Activated CD4-positive, alpha-beta T cell treated with anti-CD3 and anti-CD28 coated beads for 24 hours (primary cell): ENCODE data around the gene ATP6V1E1.
"Not testable (repeated sequence)": the region's sequence is repeated elsewhere in the genome, so short reads cannot be mapped to it uniquely, and the experiment has no call there.

ENCODE experiments used
- DNase-seq, 2 donors: peaks; one replicate each; pipeline ENCODE4 v3.0.0-alpha.2; 2020; ENCODE audit warnings: low read depth in 2 of 2

Gene ATP6V1E1

DNA sequence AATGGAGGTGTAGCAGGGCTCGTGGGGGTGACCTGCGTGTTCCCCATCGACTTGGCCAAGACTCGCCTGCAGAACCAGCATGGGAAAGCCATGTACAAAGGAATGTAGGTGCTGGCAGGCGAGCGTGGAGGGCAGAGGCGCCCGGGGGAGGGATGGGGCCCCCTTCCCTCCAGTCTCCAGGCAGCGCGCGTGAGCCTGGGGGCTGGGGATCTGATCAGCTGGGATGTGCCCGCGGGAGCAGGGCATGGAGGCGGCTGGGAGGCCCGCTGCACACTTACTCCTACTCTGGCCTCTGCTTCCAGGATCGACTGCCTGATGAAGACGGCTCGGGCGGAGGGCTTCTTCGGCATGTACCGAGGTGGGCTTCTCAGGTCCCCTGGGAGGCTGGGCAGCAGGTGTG, 47.5 kb downstream of the ATP6V1E1 start:
- DNase-seq = no peak

- no peak for DNase-seq
Observed at GRCh38 chr22:17580441-17581031, 48.0 kb downstream of the ATP6V1E1 start.

DNA sequence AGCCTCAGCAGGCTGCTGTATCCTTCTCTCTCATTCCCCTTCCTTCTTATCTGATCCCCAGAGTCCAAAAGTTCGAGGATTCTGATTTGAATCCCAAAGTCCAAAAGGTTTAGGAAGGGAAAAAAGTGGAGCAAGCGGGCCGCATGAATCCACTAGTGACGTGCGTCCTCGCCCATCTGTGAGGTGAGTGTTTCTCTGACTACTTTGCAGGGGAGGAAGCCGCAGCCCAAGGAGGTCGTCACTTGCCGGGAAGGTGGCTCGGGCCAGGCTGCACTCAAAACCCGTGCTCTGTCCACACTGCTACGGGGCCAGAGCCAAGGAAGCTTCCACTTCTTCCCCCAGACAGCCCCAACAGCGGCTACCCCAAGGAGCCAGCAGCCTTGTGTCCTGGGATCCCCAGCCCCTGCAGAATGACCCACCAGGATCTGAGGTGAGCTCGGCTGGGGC, 49.0 kb downstream of the ATP6V1E1 start:
- DNase-seq = no peak

- DNase-seq = no peak
Observed at GRCh38 chr22:17578136-17578754, 50.3 kb downstream of the ATP6V1E1 start.

DNA sequence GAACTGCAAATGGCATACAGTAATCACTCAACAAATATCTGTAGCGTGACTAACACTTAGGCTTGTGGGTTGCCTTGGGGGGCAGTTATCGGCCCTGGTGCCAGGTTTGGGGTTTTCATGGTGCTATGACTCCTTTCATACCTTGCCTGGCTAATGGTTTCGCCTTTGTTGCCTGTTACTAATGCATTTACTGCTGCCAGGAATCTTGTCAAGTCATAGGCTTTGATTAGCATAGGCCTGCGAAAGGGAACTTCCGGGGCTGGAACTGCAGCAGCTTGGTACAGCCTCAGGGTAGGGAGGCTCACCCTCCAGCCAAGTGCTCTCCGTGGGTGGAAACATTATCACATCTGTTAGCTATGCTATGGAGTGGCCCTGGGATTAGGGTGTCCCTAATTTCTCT, 52.1 kb downstream of the ATP6V1E1 start:
- no peak for DNase-seq

DNA sequence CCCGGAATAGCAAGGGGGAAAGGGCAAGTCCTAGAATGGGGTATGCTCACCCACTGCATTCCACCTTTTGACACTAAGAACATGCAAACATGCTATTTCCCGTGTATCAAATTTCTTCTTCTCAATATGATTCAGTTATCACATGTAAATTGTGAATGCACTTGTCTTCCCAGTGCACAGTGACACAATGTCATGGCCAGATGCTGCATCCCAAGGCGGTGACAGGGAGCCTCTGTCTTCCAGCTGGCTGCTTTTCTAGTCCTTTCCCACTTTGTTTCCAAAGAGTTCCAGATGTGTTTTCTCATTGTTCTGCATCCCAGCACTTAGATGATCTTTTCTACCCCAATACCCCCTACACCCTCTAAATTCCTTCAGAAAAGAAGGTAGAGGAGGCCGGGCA, 52.9 kb downstream of the ATP6V1E1 start:
- no peak for DNase-seq

DNA sequence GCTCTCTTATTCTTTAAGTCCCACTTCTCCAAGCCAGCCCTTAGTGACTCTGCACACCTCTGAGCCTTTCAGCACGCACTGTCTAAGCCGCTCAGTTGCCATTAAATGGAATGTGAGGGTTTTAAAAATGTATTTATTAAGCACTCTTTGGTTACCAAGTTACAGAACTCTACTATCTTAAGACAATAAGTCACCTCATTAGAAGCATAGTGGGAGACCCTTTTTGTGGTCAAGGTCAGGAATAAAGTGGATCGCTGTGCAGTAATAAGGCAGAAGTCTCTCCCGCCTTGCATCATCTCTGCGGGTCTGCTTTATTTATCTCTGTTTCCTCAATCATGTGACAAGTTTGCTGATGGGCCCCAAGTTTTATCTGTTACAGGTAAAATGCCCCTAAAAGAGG, 53.4 kb downstream of the ATP6V1E1 start:
- no peak for DNase-seq

DNA sequence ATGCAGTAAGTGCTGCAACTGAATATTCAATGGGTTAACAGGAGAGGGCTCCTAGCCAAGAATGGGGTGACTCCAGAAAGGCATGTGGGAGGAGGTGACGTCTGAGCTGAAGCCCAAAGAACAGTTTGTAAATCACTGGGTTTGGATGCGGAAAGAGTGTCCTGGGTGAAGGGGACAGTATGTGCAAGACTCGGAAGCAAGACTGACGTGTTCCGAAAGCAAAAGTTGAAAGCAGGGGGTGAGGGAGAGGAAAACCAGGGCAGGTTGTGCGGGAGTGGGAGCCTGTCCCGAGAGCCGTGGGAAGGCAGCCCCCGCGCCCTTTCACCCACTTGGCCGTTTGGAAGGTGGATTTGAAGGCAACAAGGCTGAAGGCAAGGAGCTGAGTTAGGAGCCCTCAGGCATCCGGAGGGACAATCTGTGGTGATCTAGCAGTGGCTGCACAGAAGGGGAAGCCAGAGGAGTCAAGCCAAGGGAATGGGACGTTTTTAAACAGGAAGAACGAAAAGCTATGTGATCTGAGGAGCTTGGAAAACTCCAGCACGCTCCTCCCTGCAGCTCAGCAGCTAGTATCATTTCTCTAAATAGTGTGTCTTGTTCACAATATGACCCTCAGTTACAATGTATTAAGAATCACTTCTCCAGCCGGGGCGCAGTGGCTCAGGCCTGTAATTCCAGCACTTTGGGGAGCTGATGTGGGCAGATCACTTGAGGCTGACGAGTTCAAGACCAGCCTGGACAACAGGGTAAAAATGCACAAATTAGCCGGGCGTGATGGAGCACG, 57.5 kb downstream of the ATP6V1E1 start:
- DNase-seq = no peak

GRCh38 chr22:17569971-17570511, 58.5 kb downstream of the ATP6V1E1 start:
- no peak for DNase-seq

- no peak for DNase-seq
Observed at GRCh38 chr22:17566776-17567175, 61.8 kb downstream of the ATP6V1E1 start.

DNA sequence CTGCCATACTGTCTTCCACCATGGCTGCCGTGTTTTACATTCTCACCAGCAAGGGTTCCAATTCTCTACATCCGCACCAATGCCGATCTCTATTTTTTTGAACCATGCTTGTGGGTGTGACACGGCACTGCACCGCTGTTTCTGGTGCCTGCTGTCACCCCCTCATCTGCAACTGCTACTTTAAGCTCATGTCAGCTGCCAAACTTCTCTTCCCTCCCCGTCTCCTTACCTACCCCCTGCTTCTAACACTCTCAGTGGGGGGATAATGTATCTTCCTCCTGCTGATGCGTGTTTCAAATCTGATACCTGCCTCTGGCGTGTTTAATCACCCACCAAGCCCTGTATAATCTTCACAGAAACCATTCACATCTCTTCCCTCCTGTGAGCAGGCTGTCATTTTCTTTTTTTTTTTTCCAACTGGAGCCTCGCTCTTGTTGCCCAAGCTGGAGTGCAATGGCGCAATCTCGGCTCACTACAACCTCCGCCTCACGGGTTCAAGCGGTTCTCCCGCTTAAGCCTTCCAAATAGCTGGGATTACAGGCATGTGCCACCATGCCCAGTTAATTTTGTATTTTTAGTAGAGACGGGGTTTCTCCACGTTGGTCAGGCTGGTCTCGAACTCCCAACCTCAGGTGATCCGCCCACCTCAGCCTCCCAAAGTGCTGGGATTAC, 62.4 kb downstream of the ATP6V1E1 start:
- DNase-seq = not testable (repeated sequence)

DNA sequence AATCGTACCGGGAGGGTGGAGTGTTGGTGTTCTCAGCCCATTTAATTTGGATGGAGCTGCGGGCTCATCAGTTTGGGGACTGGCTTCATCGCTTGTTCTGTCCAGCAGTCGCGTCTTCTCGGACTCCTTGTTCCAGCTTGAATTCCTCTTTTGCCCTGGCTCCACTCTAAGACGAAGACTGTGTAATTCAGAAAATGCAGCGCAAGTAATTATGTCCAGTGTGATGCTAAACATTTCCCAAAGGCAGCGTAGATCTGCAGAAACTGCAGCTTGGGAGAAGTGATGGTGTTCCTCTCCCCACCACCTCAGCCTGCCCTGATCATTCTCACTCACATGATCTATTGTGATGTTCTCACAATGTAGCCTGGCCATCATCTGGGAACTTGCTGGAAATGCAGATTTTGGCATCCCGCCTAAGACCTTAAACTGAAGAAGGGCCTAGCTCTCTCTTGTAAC, 64.6 kb downstream of the ATP6V1E1 start:
- no peak for DNase-seq

DNA sequence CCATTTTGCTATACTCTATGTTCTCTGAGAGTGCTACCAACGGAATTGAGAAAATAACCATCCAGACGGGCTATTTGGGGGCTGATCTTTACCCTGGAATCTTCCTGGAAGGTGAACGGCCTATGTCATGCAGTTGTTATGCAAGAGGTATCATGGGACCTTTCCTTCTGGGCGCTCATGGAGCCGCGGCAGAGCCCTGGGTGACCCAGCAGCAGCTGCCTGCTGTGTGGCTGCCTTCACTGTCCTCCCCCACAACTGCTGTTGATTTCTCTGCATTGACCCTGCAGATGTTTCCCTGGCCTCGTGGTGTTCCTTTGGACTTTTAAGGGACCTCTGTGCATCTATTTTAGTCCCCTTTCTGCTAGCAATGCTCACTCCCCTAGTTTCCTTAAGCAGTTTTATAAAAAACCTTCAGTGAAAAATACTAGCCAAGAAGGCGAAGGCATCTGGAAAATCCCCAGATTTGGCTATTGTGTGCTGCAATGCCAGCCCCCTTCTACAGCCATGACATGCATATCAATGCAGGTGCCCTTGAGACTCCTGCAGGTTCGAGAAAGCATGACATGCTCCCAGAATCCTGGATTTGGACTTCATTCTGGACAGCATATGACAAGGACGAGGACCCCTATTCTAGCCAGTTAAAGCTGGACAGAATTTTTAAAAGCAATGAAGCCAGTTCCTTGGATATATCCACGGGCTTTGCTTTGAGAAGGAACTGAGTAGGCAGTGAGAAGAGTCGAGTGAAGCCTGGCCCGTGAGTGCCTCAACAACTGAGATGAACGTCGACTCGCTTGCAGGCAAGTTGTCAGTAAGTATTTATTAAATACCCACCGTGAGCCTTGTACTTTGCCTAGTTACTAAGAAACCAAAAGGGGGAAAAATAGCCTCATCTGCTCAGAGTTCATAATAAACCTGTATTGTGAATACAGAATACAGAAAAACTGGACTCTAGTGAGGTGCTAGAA, 65.4 kb downstream of the ATP6V1E1 start, which contains the start of gene SLC25A18:
Gene SLC25A18, plus strand, starts transcription at position 593 of the 965 bp plus-strand sequence. CDS start 16,447 bp downstream, outside the sequence.
- DNase-seq = no peak

DNA sequence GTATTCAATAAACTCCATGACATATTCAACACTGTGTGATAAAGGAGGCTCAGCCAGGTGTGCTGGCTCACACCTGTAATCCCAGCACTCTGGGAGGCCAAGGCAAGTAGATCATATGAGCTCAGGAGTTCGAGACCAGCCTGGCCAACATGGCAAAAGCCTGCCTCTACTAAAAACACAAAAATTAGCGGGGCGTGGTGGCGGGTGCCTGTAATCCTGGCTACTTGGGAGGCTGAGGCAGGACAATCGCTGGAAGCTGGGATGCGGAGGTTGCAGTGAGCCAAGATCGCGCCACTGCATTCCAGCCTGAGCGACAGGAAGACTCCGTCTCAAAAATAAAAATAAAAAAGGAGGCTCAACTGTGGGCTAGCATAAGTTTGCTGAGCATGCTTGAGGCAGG, 69.4 kb downstream of the ATP6V1E1 start:
- no peak for DNase-seq

DNA sequence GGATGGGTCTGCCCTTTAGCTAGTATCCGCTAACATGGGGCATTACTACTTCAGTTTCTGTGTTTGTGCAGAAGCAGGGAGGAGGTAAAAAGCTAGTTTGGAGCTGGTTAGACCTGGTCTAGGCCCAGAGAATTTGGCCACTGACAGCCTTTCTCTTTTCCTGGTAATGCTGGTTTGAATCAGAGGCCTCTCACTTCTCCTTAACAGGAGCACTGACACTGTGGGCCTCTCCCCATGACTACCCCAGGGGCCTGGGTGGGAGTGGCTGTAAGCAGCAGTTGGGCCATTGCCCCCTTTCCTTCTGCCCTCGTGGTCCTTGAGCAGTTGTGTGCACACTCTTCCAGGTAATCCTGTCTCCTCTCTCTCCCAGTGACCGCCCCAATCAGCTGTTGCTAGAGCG, 73.7 kb downstream of the ATP6V1E1 start:
- no peak for DNase-seq

DNA sequence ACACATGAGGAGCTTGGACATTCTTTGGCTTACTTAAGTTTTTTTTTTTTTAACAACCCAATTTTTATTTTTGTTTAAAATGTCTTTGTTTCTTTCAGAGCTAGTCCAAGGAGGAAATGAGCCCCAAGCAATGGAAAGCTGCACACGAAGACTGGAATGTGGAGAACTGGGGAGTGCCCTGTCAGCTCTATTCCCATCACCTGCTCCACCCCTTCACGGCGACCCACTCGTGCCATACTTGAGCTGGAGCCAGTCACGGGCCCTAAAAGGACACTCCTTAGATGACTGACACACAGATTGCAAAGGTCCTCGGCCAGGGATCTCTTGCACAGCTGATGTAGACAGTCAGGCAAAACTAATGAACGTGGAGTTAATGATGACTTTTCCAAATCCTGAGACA, 75.8 kb downstream of the ATP6V1E1 start:
- DNase-seq = no peak

DNA sequence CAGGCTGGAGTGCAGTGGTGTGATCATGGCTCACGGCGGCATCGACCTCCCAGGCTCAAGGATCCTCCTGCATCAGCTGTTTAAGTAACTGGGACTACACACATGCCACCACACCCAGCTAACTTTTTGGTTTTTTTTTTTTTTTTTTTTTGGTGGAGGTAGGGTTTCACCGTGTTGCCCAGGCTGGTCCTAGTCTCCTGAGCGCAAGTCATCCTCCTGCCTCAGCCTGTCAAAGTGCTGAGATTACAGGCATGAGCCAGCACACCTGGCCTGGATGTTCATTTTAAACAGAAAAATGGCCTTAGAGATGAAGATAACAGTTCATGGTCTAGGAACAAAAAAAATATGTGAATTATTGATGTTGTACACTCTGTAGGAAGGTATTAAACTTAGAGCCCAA, 78.9 kb downstream of the ATP6V1E1 start:
- no peak for DNase-seq

- DNase-seq = no peak
Observed at GRCh38 chr22:17549183-17549582, 79.4 kb downstream of the ATP6V1E1 start.

GRCh38 chr22:17548756-17549035, 79.9 kb downstream of the ATP6V1E1 start:
- DNase-seq = no peak

DNA sequence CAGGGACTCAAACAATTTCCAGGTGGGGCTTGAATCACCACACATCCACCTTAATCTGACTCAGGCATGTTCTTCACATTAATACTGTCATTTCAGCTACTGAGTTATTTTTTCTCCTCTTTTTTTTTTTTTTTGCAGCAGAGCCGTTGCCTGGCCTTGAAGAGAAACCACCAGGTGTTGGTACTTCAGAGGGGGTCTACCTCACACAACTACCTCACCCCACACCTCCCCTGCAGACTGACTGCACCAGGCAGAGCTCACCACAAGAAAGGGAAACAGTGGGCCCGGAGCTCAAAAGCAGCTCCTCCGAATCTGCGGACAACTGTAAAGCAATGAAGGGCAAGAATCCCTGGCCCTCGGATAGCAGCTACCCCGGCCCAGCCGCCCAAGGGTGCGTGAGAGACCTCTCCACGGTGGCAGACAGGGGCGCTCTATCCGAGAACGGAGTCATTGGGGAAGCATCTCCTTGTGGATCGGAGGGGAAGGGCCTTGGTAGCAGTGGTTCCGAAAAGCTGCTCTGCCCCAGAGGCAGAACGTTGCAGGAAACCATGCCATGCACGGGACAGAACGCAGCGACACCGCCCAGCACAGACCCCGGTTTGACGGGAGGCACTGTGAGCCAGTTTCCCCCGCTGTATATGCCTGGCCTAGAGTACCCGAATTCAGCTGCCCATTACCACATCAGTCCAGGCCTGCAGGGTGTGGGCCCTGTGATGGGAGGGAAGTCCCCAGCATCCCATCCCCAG, 80.4 kb downstream of the ATP6V1E1 start:
- DNase-seq = no peak
